Keratinocyte (primary cell): ENCODE data around the gene SH3PXD2B. TPM values are rescaled to one million over a fixed set of nuclear protein-coding genes. Genes with fewer than 3 reads are reported as not detected.

Source experiments
- DNase-seq: peaks from one replicate; pipeline ENCODE4 v3.0.0-alpha.2; 2011; ENCODE audit warnings: low read depth, missing footprints, low spot score
- FAIRE-seq: peaks from 2 replicates; lab custom pipeline; 2011; peaks lifted over from hg19 to GRCh38; lab: Jason Lieb, UNC
- H2AFZ ChIP-seq: 2 replicates; pipeline ENCODE4 v1.6.0; 2012; ENCODE audit warnings: low read length, control low read depth, inconsistent platforms; ENCODE audit not compliant: control insufficient read depth
- H3K27ac ChIP-seq: 2 replicates; pipeline ENCODE4 v1.5.1; 2011; ENCODE audit warnings: low read length; ENCODE audit not compliant: control insufficient read depth, insufficient read depth
- H3K27me3 ChIP-seq: 3 replicates; pipeline ENCODE4 v1.6.0; 2011; ENCODE audit warnings: low read length; ENCODE audit not compliant: control insufficient read depth, insufficient read depth; ENCODE audit errors: extremely low read depth
- H3K36me3 ChIP-seq, 2 experiments: 2 replicates in 1 of 2; 3 replicates in 1 of 2; pipeline ENCODE4 v1.5.1; 2011; ENCODE audit warnings: low read length in 2 of 2, mild to moderate bottlenecking in 1 of 2; ENCODE audit not compliant: control insufficient read depth in 2 of 2, insufficient read depth in 2 of 2; ENCODE audit errors: extremely low read depth in 1 of 2
- H3K4me1 ChIP-seq: 3 replicates; pipeline ENCODE4 v1.5.1; 2011; ENCODE audit warnings: low read length; ENCODE audit not compliant: control insufficient read depth, insufficient read depth; ENCODE audit errors: extremely low read depth
- H3K4me2 ChIP-seq: 3 replicates; pipeline ENCODE4 v1.6.0; 2011; ENCODE audit warnings: low read depth, low read length; ENCODE audit not compliant: control insufficient read depth, insufficient read depth; ENCODE audit errors: extremely low read depth
- H3K4me3 ChIP-seq, 3 experiments: fragments of 200-600 bp in 1 of 3; sonication (generic) in 1 of 3; 2 replicates in 2 of 3; 3 replicates in 1 of 3; pipeline ENCODE4 v1.5.1; 2011 to 2016; ENCODE audit warnings: low read length in 3 of 3, mild to moderate bottlenecking in 3 of 3, control low read depth in 2 of 3, inconsistent platforms in 1 of 3, low read depth in 1 of 3, mixed read lengths in 1 of 3, mixed run types in 1 of 3, moderate library complexity in 1 of 3; ENCODE audit not compliant: control insufficient read depth in 2 of 3, insufficient read depth in 2 of 3; ENCODE audit errors: extremely low read depth in 1 of 3
- H3K79me2 ChIP-seq: 2 replicates; pipeline ENCODE4 v1.6.0; 2012; ENCODE audit warnings: low read length; ENCODE audit not compliant: control insufficient read depth, insufficient read depth
- H3K9ac ChIP-seq: 3 replicates; pipeline ENCODE4 v1.6.0; 2011; ENCODE audit warnings: low read length; ENCODE audit not compliant: control insufficient read depth, insufficient read depth; ENCODE audit errors: extremely low read depth
- H3K9me1 ChIP-seq: 3 replicates; pipeline ENCODE4 v1.6.0; 2011; ENCODE audit warnings: low read length; ENCODE audit not compliant: control insufficient read depth, insufficient read depth; ENCODE audit errors: extremely low read depth
- H3K9me3 ChIP-seq: 2 replicates; pipeline ENCODE4 v1.5.1; 2012; ENCODE audit warnings: low read depth, low read length; ENCODE audit not compliant: control insufficient read depth
- H4K20me1 ChIP-seq: 3 replicates; pipeline ENCODE4 v1.6.0; 2011; ENCODE audit warnings: low read length; ENCODE audit not compliant: control insufficient read depth, insufficient read depth; ENCODE audit errors: extremely low read depth
- EZH2 ChIP-seq: IDR thresholded peaks from one replicate; pipeline ENCODE4 v1.6.1; 2012; ENCODE audit warnings: inconsistent platforms, mild to moderate bottlenecking, low read length, moderate library complexity
- dilution Hi-C: fragments of 300-500 bp; cut with MboI; formaldehyde crosslinking; loops from one replicate; pipeline ENCODE4 v1.7.0; 2020; ENCODE audit warnings: low sequenced_read_pairs; ENCODE audit not compliant: extremely low pct_ligation_motif_present
- polyA plus RNA-seq, 5 experiments: library from polyadenylated mRNA; depleted of rRNA in 3 of 5; stranded (reverse) in 3 of 5; stranded (forward) in 1 of 5; unstranded in 1 of 5; fragments of >200 nt; gene quantifications; 1 replicate in 1 of 5; 2 replicates in 3 of 5; 3 replicates in 1 of 5; pipeline versions ENCODE4 v1.2.1 to v1.2.3, GENCODE V29; 2011 to 2012; ENCODE audit warnings: missing spikeins in 2 of 5, low read depth in 1 of 5, low replicate concordance in 1 of 5
- TF ChIP-seq, protein P1 (sequence below), 3 experiments: IDR thresholded peaks in 1 of 3; conservative IDR thresholded peaks in 1 of 3; optimal IDR thresholded peaks in 1 of 3; 2 replicates in 2 of 3; 3 replicates in 1 of 3; pipeline versions ENCODE3 to v1.5.1; 2011; ENCODE audit warnings: low read length in 3 of 3, mild to moderate bottlenecking in 3 of 3, moderate library complexity in 2 of 3, control low read depth in 1 of 3, inconsistent platforms in 1 of 3; ENCODE audit not compliant: insufficient read depth in 2 of 3; ENCODE audit errors: extremely low read depth in 1 of 3

The SH3PXD2B gene
- polyA plus RNA-seq, 1 donor (not counting 4 experiments of a cell fraction or from before 2014, with no cell fraction given), result 17.3 TPM

DNA sequence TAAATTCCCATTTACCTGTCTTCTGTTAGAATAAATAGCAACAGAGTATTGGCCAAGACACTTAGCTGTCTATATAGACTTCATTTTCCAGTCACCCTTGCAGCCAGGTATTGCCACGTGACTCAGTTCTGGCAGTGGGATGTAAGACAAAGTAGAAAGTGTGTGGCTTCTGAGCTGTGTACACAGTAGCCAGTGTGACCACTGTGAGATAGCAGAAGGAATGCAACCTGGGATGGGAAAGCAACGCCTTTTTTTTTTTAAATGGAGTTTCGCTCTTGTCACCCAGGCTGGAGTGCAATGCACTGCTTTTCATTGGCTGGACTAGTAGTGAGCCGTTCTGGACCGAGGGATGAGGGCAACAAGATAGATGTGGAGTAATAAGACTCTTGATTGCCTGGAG lies 106.2 kb downstream of the SH3PXD2B start:
- Histone ChIP-seq H3K4me3 (no peak overlapping the region), H4K20me1 (no peaks in the 10 kb centered on the region), H3K27ac (no peak overlapping the region), H3K9me1 (no peaks in the 10 kb centered on the region), H3K9me3 (no peaks in the 10 kb centered on the region), H2AFZ (no peak overlapping the region), H3K4me1 (no peaks in the 10 kb centered on the region), H3K9ac (no peak overlapping the region), H3K36me3 (peaks cover 17 to 20% of the 10 kb centered on the region in 2 experiments), H3K4me2 (no peak overlapping the region), H3K27me3 (no peaks in the 10 kb centered on the region), H3K79me2 (no peaks in the 10 kb centered on the region)
- TF ChIP-seq, protein P1, sequence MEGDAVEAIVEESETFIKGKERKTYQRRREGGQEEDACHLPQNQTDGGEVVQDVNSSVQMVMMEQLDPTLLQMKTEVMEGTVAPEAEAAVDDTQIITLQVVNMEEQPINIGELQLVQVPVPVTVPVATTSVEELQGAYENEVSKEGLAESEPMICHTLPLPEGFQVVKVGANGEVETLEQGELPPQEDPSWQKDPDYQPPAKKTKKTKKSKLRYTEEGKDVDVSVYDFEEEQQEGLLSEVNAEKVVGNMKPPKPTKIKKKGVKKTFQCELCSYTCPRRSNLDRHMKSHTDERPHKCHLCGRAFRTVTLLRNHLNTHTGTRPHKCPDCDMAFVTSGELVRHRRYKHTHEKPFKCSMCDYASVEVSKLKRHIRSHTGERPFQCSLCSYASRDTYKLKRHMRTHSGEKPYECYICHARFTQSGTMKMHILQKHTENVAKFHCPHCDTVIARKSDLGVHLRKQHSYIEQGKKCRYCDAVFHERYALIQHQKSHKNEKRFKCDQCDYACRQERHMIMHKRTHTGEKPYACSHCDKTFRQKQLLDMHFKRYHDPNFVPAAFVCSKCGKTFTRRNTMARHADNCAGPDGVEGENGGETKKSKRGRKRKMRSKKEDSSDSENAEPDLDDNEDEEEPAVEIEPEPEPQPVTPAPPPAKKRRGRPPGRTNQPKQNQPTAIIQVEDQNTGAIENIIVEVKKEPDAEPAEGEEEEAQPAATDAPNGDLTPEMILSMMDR (optimal IDR thresholded peaks at IDR 0.05 in 1 of 3, IDR thresholded peaks at IDR 0.05 in 1 of 3, conservative IDR thresholded peaks at IDR 0.05 in 1 of 3; ENCODE audit: extremely low read depth in 1 of 3, insufficient read depth in 2 of 3, low read length in 3 of 3), result no peak
- TF ChIP-seq EZH2, result no peak
- FAIRE-seq, result no peak
- dilution Hi-C loops, result no loop called here
- DNase-seq, result no peak

DNA sequence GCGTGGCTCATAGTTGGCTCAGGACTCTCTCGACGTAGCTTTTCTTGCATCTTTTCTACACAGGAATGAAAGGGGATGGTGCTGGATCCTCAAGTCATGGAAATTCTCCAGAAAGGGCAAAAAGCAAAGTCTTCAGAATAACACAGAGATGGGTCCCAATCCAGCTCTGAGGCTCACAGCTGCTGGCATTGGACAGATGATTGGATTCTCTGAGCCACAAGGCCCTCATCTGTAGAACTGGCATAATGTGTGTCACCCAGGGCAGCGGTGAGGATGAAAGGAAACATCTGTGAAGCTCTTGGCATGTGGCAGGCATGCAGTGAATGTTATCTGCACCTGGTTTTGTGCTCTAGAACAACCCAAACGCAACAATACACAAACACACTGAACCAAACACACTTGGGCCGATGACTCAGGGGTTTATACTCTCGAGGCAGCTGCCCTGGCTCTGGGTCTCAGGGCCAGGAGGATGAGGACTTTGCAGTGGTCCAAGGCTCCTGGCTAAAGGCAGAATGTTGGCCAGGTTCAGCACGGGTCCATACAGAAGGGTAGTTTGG lies 106.8 kb downstream of the SH3PXD2B start:
- Histone ChIP-seq H2AFZ (no peak overlapping the region), H3K27ac (no peak overlapping the region), H3K4me1 (no peaks in the 10 kb centered on the region), H3K9me3 (no peaks in the 10 kb centered on the region), H3K4me3 (no peak overlapping the region), H3K79me2 (no peaks in the 10 kb centered on the region), H3K4me2 (no peak overlapping the region), H3K9ac (no peak overlapping the region), H3K36me3 (peaks cover 18 to 20% of the 10 kb centered on the region in 2 experiments), H3K27me3 (no peaks in the 10 kb centered on the region), H4K20me1 (no peaks in the 10 kb centered on the region), H3K9me1 (no peaks in the 10 kb centered on the region)
- dilution Hi-C loops, result no loop called here
- DNase-seq (no peak), FAIRE-seq (no peak)
- TF ChIP-seq EZH2, result no peak
- TF ChIP-seq, protein P1 (optimal IDR thresholded peaks at IDR 0.05 in 1 of 3, IDR thresholded peaks at IDR 0.05 in 1 of 3, conservative IDR thresholded peaks at IDR 0.05 in 1 of 3; ENCODE audit: extremely low read depth in 1 of 3, insufficient read depth in 2 of 3, low read length in 3 of 3), result no peak
